NCI-H510A (cell line): ENCODE data around the gene MEIKIN.

Experiments
- DNase-seq: peaks from one replicate; lab custom pipeline; 2025; lab: John Stamatoyannopoulos, UW

MEIKIN gene

GRCh38 chr5:131945551-131946168, at the start of gene MEIKIN:
MEIKIN (minus strand) TSS chr5:131945663; CDS start chr5:131945505, 158 bp downstream.
- no peak for DNase-seq

GRCh38 chr5:131994533-131995226, 49.2 kb upstream of the MEIKIN start:
- no peak for DNase-seq

GRCh38 chr5:131994090-131994489, 48.6 kb upstream of the MEIKIN start:
- DNase-seq, result no peak

- DNase-seq, result no peak
Measured at GRCh38 chr5:131993676-131994075, 48.2 kb upstream of the MEIKIN start.

GRCh38 chr5:131992370-131992769, 46.9 kb upstream of the MEIKIN start:
- no peak for DNase-seq

GRCh38 chr5:131991593-131992324, 46.3 kb upstream of the MEIKIN start:
- no peak for DNase-seq

GRCh38 chr5:131990716-131991115, 45.3 kb upstream of the MEIKIN start:
- DNase-seq, result no peak

- DNase-seq, result no peak
Measured at GRCh38 chr5:131988601-131989000, 43.1 kb upstream of the MEIKIN start.

GRCh38 chr5:131987251-131987650, 41.8 kb upstream of the MEIKIN start:
- no peak for DNase-seq

- no peak for DNase-seq
Measured at GRCh38 chr5:131986161-131986912, 40.9 kb upstream of the MEIKIN start.

GRCh38 chr5:131984956-131985665, 39.6 kb upstream of the MEIKIN start:
- DNase-seq, result no peak

- DNase-seq, result no peak
Measured at GRCh38 chr5:131983244-131983771, 37.8 kb upstream of the MEIKIN start.

- DNase-seq, result no peak
Measured at GRCh38 chr5:131981516-131981915, 36.1 kb upstream of the MEIKIN start.

- DNase-seq, result no peak
Measured at GRCh38 chr5:131980696-131981095, 35.2 kb upstream of the MEIKIN start.

- DNase-seq, result no peak
Measured at GRCh38 chr5:131979816-131980215, 34.4 kb upstream of the MEIKIN start.

- no peak for DNase-seq
Measured at GRCh38 chr5:131977212-131977604, 31.7 kb upstream of the MEIKIN start.

- DNase-seq, result no peak
Measured at GRCh38 chr5:131976414-131977211, 31.1 kb upstream of the MEIKIN start.

GRCh38 chr5:131974956-131975726, 29.7 kb upstream of the MEIKIN start:
- no peak for DNase-seq

GRCh38 chr5:131974622-131974955, 29.1 kb upstream of the MEIKIN start:
- no peak for DNase-seq

GRCh38 chr5:131974016-131974415, 28.6 kb upstream of the MEIKIN start:
- no peak for DNase-seq
